IMR-90 (cell line): ENCODE data around the gene SPIN1. TPM values are rescaled to one million over a fixed set of nuclear protein-coding genes. Genes with fewer than 3 reads are reported as not detected.

Source experiments
- ATAC-seq: fragments of 200-7000 bp; cut with Tn5 transposase; 2 replicates; pipeline ENCODE4 v1.9.1; 2020; ENCODE audit warnings: low read depth, mild to moderate bottlenecking, moderate library complexity
- BruUV-seq: library from RNA; stranded (reverse); fragments of 400-500 nt; replicated peaks from 2 replicates; lab custom pipeline; 2021; lab: Mats Ljungman, UMichigan
- CTCF ChIA-PET: fragments of 300-600 bp; formaldehyde crosslinking; extraction: SDS; loops from one replicate; lab custom pipeline; 2021; ENCODE audit warnings: antibody characterized with exemption; lab: Yijun Ruan, JAX
- POLR2A ChIA-PET: fragments of 300-600 bp; sonication (Branson Sonifier 250); formaldehyde crosslinking; loops from one replicate; lab custom pipeline; 2022; ENCODE audit warnings: antibody characterized with exemption; ENCODE audit not compliant: unreplicated experiment; lab: Charles Lee
- DNase-seq: peaks from one replicate; pipeline ENCODE4 v3.0.0; 2013
- H2AFZ ChIP-seq: replicated peaks from 2 replicates; pipeline ENCODE3; 2013; ENCODE audit warnings: low read length, mild to moderate bottlenecking; ENCODE audit not compliant: poor library complexity
- H2AK5ac ChIP-seq: 2 replicates; pipeline ENCODE4 v1.6.1; 2013; ENCODE audit warnings: low read depth, low read length, inconsistent platforms
- H2AK9ac ChIP-seq: replicated peaks from 2 replicates; pipeline ENCODE3; 2013; ENCODE audit warnings: mild to moderate bottlenecking, low read depth, low read length, moderate library complexity; ENCODE audit not compliant: poor library complexity
- H2BK120ac ChIP-seq: 2 replicates; pipeline ENCODE4 v1.6.1; 2013; ENCODE audit warnings: low read depth, low read length, inconsistent platforms
- H2BK15ac ChIP-seq: 3 replicates; pipeline ENCODE4 v1.6.1; 2013; ENCODE audit warnings: low read depth, low read length, inconsistent platforms
- H2BK20ac ChIP-seq: 2 replicates; pipeline ENCODE4 v1.6.1; 2013; ENCODE audit warnings: low read depth, mild to moderate bottlenecking, inconsistent platforms, low read length, moderate library complexity
- H2BK5ac ChIP-seq: 2 replicates; pipeline ENCODE4 v1.6.1; 2013; ENCODE audit warnings: mild to moderate bottlenecking, low read depth, low read length, inconsistent platforms; ENCODE audit not compliant: poor library complexity, severe bottlenecking
- H3K14ac ChIP-seq: replicated peaks from 2 replicates; pipeline ENCODE4 v1.6.1; 2013; ENCODE audit warnings: low read depth, low read length, inconsistent platforms
- H3K18ac ChIP-seq: 2 replicates; pipeline ENCODE4 v1.6.1; 2013; ENCODE audit warnings: low read depth, low read length, control low read depth
- H3K23ac ChIP-seq: 2 replicates; pipeline ENCODE4 v1.6.1; 2013; ENCODE audit warnings: low read depth, low read length, inconsistent platforms
- H3K27ac ChIP-seq: 2 replicates; pipeline ENCODE4 v1.5.1; 2013; ENCODE audit warnings: mild to moderate bottlenecking, control low read depth, low read length; ENCODE audit not compliant: insufficient read depth
- H3K27me3 ChIP-seq: 2 replicates; pipeline ENCODE4 v1.6.1; 2013; ENCODE audit warnings: low read length; ENCODE audit not compliant: control insufficient read depth, insufficient read depth
- H3K36me3 ChIP-seq: 2 replicates; pipeline ENCODE4 v1.6.1; 2013; ENCODE audit warnings: low read length, mixed read lengths; ENCODE audit not compliant: control insufficient read depth, insufficient read depth
- H3K4ac ChIP-seq: 2 replicates; pipeline ENCODE4 v1.6.1; 2013; ENCODE audit warnings: low read depth, low read length, inconsistent platforms
- H3K4me1 ChIP-seq: 2 replicates; pipeline ENCODE4 v1.6.1; 2013; ENCODE audit warnings: low read length, mixed read lengths; ENCODE audit not compliant: control insufficient read depth, insufficient read depth
- H3K4me2 ChIP-seq: 2 replicates; pipeline ENCODE4 v1.6.1; 2013; ENCODE audit warnings: low read depth, mild to moderate bottlenecking, control low read depth, low read length, moderate library complexity
- H3K4me3 ChIP-seq: 2 replicates; pipeline ENCODE4 v1.5.1; 2013; ENCODE audit warnings: low read depth, mild to moderate bottlenecking, control low read depth, low read length, moderate library complexity; ENCODE audit not compliant: insufficient read depth
- H3K56ac ChIP-seq: 2 replicates; pipeline ENCODE4 v1.6.1; 2013; ENCODE audit warnings: low read length, inconsistent platforms; ENCODE audit not compliant: insufficient read depth; ENCODE audit errors: extremely low read depth
- H3K79me1 ChIP-seq, 2 experiments: 2 replicates each; pipeline ENCODE4 v1.6.1; 2013; ENCODE audit warnings: low read length in 2 of 2, inconsistent platforms in 1 of 2, low read depth in 1 of 2
- H3K9ac ChIP-seq: 2 replicates; pipeline ENCODE4 v1.6.1; 2013; ENCODE audit warnings: low read depth, low read length, control low read depth
- H3K9me1 ChIP-seq: 2 replicates; pipeline ENCODE4 v1.6.1; 2013; ENCODE audit warnings: low read length, inconsistent platforms; ENCODE audit not compliant: insufficient read depth
- H3K9me3 ChIP-seq: 2 replicates; pipeline ENCODE4 v1.6.1; 2013; ENCODE audit warnings: low read length; ENCODE audit not compliant: control insufficient read depth, insufficient read depth
- H4K20me1 ChIP-seq: 2 replicates; pipeline ENCODE4 v1.6.1; 2013; ENCODE audit warnings: low read length, inconsistent platforms; ENCODE audit not compliant: insufficient read depth
- H4K5ac ChIP-seq: 2 replicates; pipeline ENCODE4 v1.6.1; 2013; ENCODE audit warnings: mild to moderate bottlenecking, low read depth, low read length, control low read depth
- H4K8ac ChIP-seq, 2 experiments: 2 replicates each; pipeline ENCODE4 v1.6.1; 2013; ENCODE audit warnings: low read depth in 2 of 2, low read length in 2 of 2, control low read depth in 1 of 2, inconsistent platforms in 1 of 2
- H4K91ac ChIP-seq: 2 replicates; pipeline ENCODE4 v1.6.1; 2013; ENCODE audit warnings: low read depth, low read length, inconsistent platforms; ENCODE audit not compliant: insufficient read depth
- CEBPB ChIP-seq: IDR thresholded peaks from 2 replicates; pipeline ENCODE4 v1.6.1; 2012; ENCODE audit warnings: low read depth, low read length, improper control_type of control experiment
- CHD1 ChIP-seq: IDR thresholded peaks from 2 replicates; pipeline ENCODE4 v1.6.1; 2012; ENCODE audit warnings: low read depth, low read length, improper control_type of control experiment
- MAFK ChIP-seq: IDR thresholded peaks from 2 replicates; pipeline ENCODE4 v1.6.1; 2012; ENCODE audit warnings: low read depth, low read length, improper control_type of control experiment
- WGBS, 2 experiments: methylation state at CpG; one replicate each; pipeline versions ENCODE4 v1.1.5 to v1.1.7; 2013; ENCODE audit warnings: missing lambda C conversion rate in 2 of 2; ENCODE audit not compliant: insufficient read length in 1 of 2; ENCODE audit errors: extremely low coverage in 2 of 2; 5-methylcytosine and 5-hydroxymethylcytosine counted together
- dilution Hi-C: fragments of 300-500 bp; cut with HindIII; formaldehyde crosslinking; loops from one replicate; pipeline ENCODE4 v1.14.3; 2018; ENCODE audit warnings: low sequenced_read_pairs; ENCODE audit not compliant: unreplicated experiment
- in situ Hi-C: fragments of 300-500 bp; cut with MboI; formaldehyde crosslinking; loops from 3 replicates; pipeline ENCODE4 v1.14.3; 2019; ENCODE audit warnings: low sequenced_read_pairs, inconsistent platforms, mixed read lengths
- intact Hi-C: fragments of 100-400 bp; cut with micrococcal nuclease; formaldehyde crosslinking; loops from 2 replicates; pipeline ENCODE4 v1.10.0; 2022
- polyA plus RNA-seq, 3 experiments: library from polyadenylated mRNA; depleted of rRNA; stranded (reverse); fragments of >200 nt; gene quantifications; 2 replicates each; pipeline ENCODE4 v1.2.3, GENCODE V29; 2012; ENCODE audit warnings: low replicate concordance in 1 of 3
- total RNA-seq: library from RNA; depleted of rRNA; stranded (reverse); fragments of >200 nt; gene quantifications from 2 replicates; pipeline ENCODE4 v1.2.3, GENCODE V29; 2012
- TF ChIP-seq, protein P1 (sequence below): conservative IDR thresholded peaks from 2 replicates; pipeline ENCODE4 v1.5.1; 2012; ENCODE audit warnings: mild to moderate bottlenecking, low read depth, low read length, improper control_type of control experiment
- TF ChIP-seq, protein P2 (sequence below): fragments of 150-350 bp; IDR thresholded peaks from 2 replicates; pipeline ENCODE4 v1.6.1; 2017; ENCODE audit warnings: mild to moderate bottlenecking, antibody characterized with exemption, low read length, low read depth
- TF ChIP-seq, protein P3 (sequence below): fragments of 150-350 bp; IDR thresholded peaks from 2 replicates; pipeline ENCODE4 v1.6.1; 2016; ENCODE audit warnings: low read depth, mild to moderate bottlenecking, low read length, moderate library complexity, borderline replicate concordance

The SPIN1 gene
- total and polyA plus RNA-seq, 2 of the 4 experiments (the other 2 are of a cell fraction) = 63.3 to 141 TPM

DNA sequence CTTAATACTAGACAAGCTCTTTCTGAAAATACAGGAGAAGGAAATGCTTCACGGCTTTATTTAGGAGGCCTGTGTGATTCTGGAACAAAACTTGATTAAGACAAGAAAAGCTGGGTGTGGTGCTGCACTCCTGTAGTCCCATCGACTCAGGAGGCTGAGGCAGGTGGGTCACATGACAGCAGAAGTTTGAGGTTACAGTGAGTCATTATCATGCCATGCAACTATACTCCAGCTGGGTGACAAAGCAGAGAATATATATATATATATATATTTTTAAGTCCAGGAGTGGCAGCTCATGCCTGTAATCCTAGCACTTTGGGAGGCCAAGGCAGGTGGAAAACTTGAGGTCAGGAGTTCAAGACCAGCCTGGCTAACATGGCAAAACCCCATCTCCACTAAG is 33.1 kb upstream of the SPIN1 start:
- Histone ChIP-seq H3K4ac (no peak overlapping the region), H2BK15ac (no peak overlapping the region), H2BK5ac (no peak overlapping the region), H2AFZ (no peak overlapping the region), H3K27me3 (no peaks in the 10 kb centered on the region), H4K8ac (no peak overlapping the region), H3K4me2 (no peak overlapping the region), H3K79me1 (no peaks in the 10 kb centered on the region), H3K23ac (no peak overlapping the region), H4K20me1 (no peaks in the 10 kb centered on the region), H2AK5ac (no peak overlapping the region), H2BK20ac (no peak overlapping the region), H3K56ac (no peak overlapping the region), H3K9ac (no peak overlapping the region), H2BK120ac (no peak overlapping the region), H3K9me1 (no peaks in the 10 kb centered on the region), H2AK9ac (no peak overlapping the region), H3K4me3 (no peak overlapping the region), H3K27ac (no peak overlapping the region), H3K14ac (no peak overlapping the region), H3K9me3 (peaks cover 9% of the 10 kb centered on the region), H4K91ac (no peak overlapping the region), H4K5ac (no peak overlapping the region), H3K18ac (no peak overlapping the region), H3K36me3 (no peaks in the 10 kb centered on the region), H3K4me1 (no peaks in the 10 kb centered on the region)
- BruUV-seq = no TSS peak
- ChIA-PET CTCF (interaction anchor here (1.3 kb wide), 1 partner anchor 17 kb away, joined by 4 read pairs; no protein-coding TSS in a partner anchor), POLR2A (no interaction called here)
- TF ChIP-seq, protein P1, sequence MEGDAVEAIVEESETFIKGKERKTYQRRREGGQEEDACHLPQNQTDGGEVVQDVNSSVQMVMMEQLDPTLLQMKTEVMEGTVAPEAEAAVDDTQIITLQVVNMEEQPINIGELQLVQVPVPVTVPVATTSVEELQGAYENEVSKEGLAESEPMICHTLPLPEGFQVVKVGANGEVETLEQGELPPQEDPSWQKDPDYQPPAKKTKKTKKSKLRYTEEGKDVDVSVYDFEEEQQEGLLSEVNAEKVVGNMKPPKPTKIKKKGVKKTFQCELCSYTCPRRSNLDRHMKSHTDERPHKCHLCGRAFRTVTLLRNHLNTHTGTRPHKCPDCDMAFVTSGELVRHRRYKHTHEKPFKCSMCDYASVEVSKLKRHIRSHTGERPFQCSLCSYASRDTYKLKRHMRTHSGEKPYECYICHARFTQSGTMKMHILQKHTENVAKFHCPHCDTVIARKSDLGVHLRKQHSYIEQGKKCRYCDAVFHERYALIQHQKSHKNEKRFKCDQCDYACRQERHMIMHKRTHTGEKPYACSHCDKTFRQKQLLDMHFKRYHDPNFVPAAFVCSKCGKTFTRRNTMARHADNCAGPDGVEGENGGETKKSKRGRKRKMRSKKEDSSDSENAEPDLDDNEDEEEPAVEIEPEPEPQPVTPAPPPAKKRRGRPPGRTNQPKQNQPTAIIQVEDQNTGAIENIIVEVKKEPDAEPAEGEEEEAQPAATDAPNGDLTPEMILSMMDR = no peak
- TF ChIP-seq CHD1 = no peak
- TF ChIP-seq, protein P2, sequence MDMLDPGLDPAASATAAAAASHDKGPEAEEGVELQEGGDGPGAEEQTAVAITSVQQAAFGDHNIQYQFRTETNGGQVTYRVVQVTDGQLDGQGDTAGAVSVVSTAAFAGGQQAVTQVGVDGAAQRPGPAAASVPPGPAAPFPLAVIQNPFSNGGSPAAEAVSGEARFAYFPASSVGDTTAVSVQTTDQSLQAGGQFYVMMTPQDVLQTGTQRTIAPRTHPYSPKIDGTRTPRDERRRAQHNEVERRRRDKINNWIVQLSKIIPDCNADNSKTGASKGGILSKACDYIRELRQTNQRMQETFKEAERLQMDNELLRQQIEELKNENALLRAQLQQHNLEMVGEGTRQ = peak; percentile 39; the same call in 1 of the 2 replicates
- no peak for TF ChIP-seq MAFK
- TF ChIP-seq CEBPB = no peak
- TF ChIP-seq, protein P3, sequence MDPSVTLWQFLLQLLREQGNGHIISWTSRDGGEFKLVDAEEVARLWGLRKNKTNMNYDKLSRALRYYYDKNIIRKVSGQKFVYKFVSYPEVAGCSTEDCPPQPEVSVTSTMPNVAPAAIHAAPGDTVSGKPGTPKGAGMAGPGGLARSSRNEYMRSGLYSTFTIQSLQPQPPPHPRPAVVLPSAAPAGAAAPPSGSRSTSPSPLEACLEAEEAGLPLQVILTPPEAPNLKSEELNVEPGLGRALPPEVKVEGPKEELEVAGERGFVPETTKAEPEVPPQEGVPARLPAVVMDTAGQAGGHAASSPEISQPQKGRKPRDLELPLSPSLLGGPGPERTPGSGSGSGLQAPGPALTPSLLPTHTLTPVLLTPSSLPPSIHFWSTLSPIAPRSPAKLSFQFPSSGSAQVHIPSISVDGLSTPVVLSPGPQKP = no peak
- intact Hi-C loops (no loop called here), in situ Hi-C loops (no loop called here), dilution Hi-C loops (no loop called here)
- WGBS, 2 experiments = no CpG with 5 or more reads among the region's 2 CpGs
- ATAC-seq (no peak), DNase-seq (peak; percentile 31)
